Colonic mucosa (tissue), 4 donors: ENCODE data around the gene HDAC4. TPM values are rescaled to one million over a fixed set of nuclear protein-coding genes. Genes with fewer than 3 reads are reported as not detected.
A peak's percentile ranks its signal among the peaks of the same experiment; 100 is the strongest.

Experiments
- DNase-seq: peaks from one replicate; pipeline ENCODE4 v3.0.0-alpha.2; 2020
- H3K27ac ChIP-seq: fragments of 200-600 bp; one replicate; pipeline ENCODE4 v1.8.0; 2021
- H3K27me3 ChIP-seq: fragments of 200-600 bp; one replicate; pipeline ENCODE4 v1.8.0; 2021
- H3K36me3 ChIP-seq: fragments of 200-600 bp; one replicate; pipeline ENCODE4 v1.8.0; 2021
- H3K4me1 ChIP-seq: fragments of 200-600 bp; one replicate; pipeline ENCODE4 v1.8.0; 2021; ENCODE audit warnings: mild to moderate bottlenecking
- H3K4me3 ChIP-seq: fragments of 200-600 bp; one replicate; pipeline ENCODE4 v1.8.0; 2021
- H3K9ac ChIP-seq, 2 donors: one replicate each; pipeline ENCODE4 v1.7.0; 2013; ENCODE audit warnings: control low read depth in 2 of 2, low read depth in 2 of 2, low read length in 2 of 2
- H3K9me3 ChIP-seq: fragments of 200-600 bp; one replicate; pipeline ENCODE4 v1.8.0; 2021
- CTCF ChIP-seq: fragments of 200-600 bp; IDR thresholded peaks from one replicate; pipeline ENCODE4 v1.8.0; 2022; ENCODE audit warnings: antibody characterized with exemption, mild to moderate bottlenecking
- intact Hi-C: fragments of 100-400 bp; cut with DNase I; formaldehyde crosslinking; loops from one replicate; pipeline ENCODE4 v1.14.1; 2022
- total RNA-seq, 2 donors: library from RNA; stranded (reverse); fragmentation: NEBNext Ultra II Directional in 1 of 2; extraction: Animal tissue kit (Norgen Biotek cat#: 25700) in 1 of 2; gene quantifications; one replicate each; pipeline ENCODE4 v1.2.1, GENCODE V29; 2021
- donor health status: healthy.
- donor health status: DM: no; HTN: no; CAD: no.
- donor health status: DM: no; HTN: no; CAD: no.

HDAC4 gene
- total RNA-seq, 2 donors from 2014 or later: 35.3 to 46.8 TPM

GRCh38 chr2:239153806-239154591 lies 246.8 kb downstream of the HDAC4 start:
- Histone ChIP-seq H3K4me3 (no peak overlapping the region), H3K4me1 (no peaks in the 10 kb centered on the region), H3K9me3 (no peaks in the 10 kb centered on the region), H3K9ac (no peak overlapping the region), H3K27me3 (no peaks in the 10 kb centered on the region), H3K36me3 (no peaks in the 10 kb centered on the region), H3K27ac (no peak overlapping the region)
- no peak for TF ChIP-seq CTCF
- DNase-seq: no peak
- intact Hi-C loops: no loop called here

GRCh38 chr2:239152916-239153305 lies 247.9 kb downstream of the HDAC4 start:
- no peak for DNase-seq
- H3K27ac ChIP-seq: no peak overlapping the region
- H3K27me3 ChIP-seq: no peaks in the 10 kb centered on the region

GRCh38 chr2:239152239-239152915 lies 248.4 kb downstream of the HDAC4 start:
- no peak overlapping the region for H3K9ac ChIP-seq
- intact Hi-C loops: no loop called here
- no peak overlapping the region for H3K27ac ChIP-seq
- H3K4me3 ChIP-seq: no peak overlapping the region
- no peaks in the 10 kb centered on the region for H3K9me3 ChIP-seq
- DNase-seq: no peak
- H3K4me1 ChIP-seq: no peaks in the 10 kb centered on the region
- H3K27me3 ChIP-seq: no peaks in the 10 kb centered on the region
- no peaks in the 10 kb centered on the region for H3K36me3 ChIP-seq
- TF ChIP-seq CTCF: no peak

More at GRCh38 chr2:239152916-239153305, 247.9 kb downstream of the HDAC4 start:
- H3K9me3 ChIP-seq: no peaks in the 10 kb centered on the region
- H3K36me3 ChIP-seq: no peaks in the 10 kb centered on the region
- intact Hi-C loops: no loop called here
- no peak for TF ChIP-seq CTCF
- no peaks in the 10 kb centered on the region for H3K4me1 ChIP-seq
- H3K9ac ChIP-seq: no peak overlapping the region
- no peak overlapping the region for H3K4me3 ChIP-seq

GRCh38 chr2:239151201-239152131 lies 249.4 kb downstream of the HDAC4 start:
- Histone ChIP-seq H3K4me1 (no peaks in the 10 kb centered on the region), H3K27me3 (no peaks in the 10 kb centered on the region), H3K27ac (no peak overlapping the region), H3K4me3 (no peak overlapping the region), H3K36me3 (no peaks in the 10 kb centered on the region), H3K9me3 (no peaks in the 10 kb centered on the region), H3K9ac (peak overlapping the region in 1 of 2 donors; percentile 6)
- TF ChIP-seq CTCF: no peak
- no peak for DNase-seq
- intact Hi-C loops: no loop called here
